Ascending aorta (tissue), 2 donors: ENCODE results near the gene CHTOP. TPM values are rescaled to one million over a fixed set of nuclear protein-coding genes. Genes with fewer than 3 reads are reported as not detected.
A peak's percentile ranks its signal among the peaks of the same experiment; 100 is the strongest.

Experiments used
- DNase-seq, 2 donors: peaks; one replicate each; pipeline ENCODE4 v3.0.0-alpha.2; 2019; ENCODE audit warnings: low spot score in 2 of 2
- H3K27ac ChIP-seq, 2 donors: fragments of 200-600 bp; sonication (generic); one replicate each; pipeline ENCODE4 v1.5.1; 2016 to 2017; ENCODE audit warnings: mild to moderate bottlenecking in 1 of 2
- H3K27me3 ChIP-seq: fragments of 200-600 bp; sonication (generic); one replicate; pipeline ENCODE4 v1.5.1; 2017
- H3K36me3 ChIP-seq, 2 donors: fragments of 200-600 bp; sonication (generic); one replicate each; pipeline ENCODE4 v1.5.1; 2016
- H3K4me1 ChIP-seq, 2 donors: fragments of 200-600 bp; sonication (generic); one replicate each; pipeline ENCODE4 v1.5.1; 2016 to 2017; ENCODE audit warnings: mild to moderate bottlenecking in 1 of 2
- H3K4me3 ChIP-seq, 2 donors: fragments of 200-600 bp; sonication (generic); one replicate each; pipeline ENCODE4 v1.5.1; 2016 to 2017; ENCODE audit warnings: mild to moderate bottlenecking in 1 of 2
- H3K9me3 ChIP-seq, 2 donors: fragments of 200-600 bp; sonication (generic); one replicate each; pipeline ENCODE4 v1.5.1; 2016
- CTCF ChIP-seq, 3 experiments: fragments of 200-600 bp in 2 of 3; fragments of 450-650 bp in 1 of 3; sonication (generic) in 2 of 3; IDR thresholded peaks; one replicate each; pipeline ENCODE4 v1.5.1; 2016 to 2019; ENCODE audit warnings: antibody characterized with exemption in 3 of 3, mild to moderate bottlenecking in 1 of 3, moderate library complexity in 1 of 3
- intact Hi-C: fragments of 100-400 bp; cut with DNase I; formaldehyde crosslinking; loops from one replicate; pipeline ENCODE4 v1.15.1; 2023
- total RNA-seq: library from RNA; depleted of rRNA; stranded (reverse); fragments of >200 nt; gene quantifications from one replicate; pipeline ENCODE4 v1.1.0, GENCODE V29; 2016

CHTOP gene
- total RNA-seq, 1 donor from 2014 or later: 58.9 TPM

GRCh38 chr1:153678519-153679336 is 44.9 kb downstream of the CHTOP start, which contains the start of gene NPR1:
Gene NPR1 (plus strand): TSS chr1:153678688. CDS start chr1:153679109, 421 bp downstream.
- Histone ChIP-seq H3K27ac (peak within 1 kb of the TSS; percentile 88 to 96), H3K27me3 (no peaks in the 10 kb centered on the region), H3K36me3 (peaks cover 20 to 24% of the 10 kb centered on the region in 2 donors), H3K9me3 (no peaks in the 10 kb centered on the region), H3K4me1 (peaks cover 5 to 12% of the 10 kb centered on the region in 2 donors), H3K4me3 (peak within 1 kb of the TSS; percentile 81 to 92)
- intact Hi-C loops: loop anchor here (1.0 to 5.0 kb wide), 2 partner anchors 71 to 309 kb away; partner anchors contain the start of gene RAB13
- TF ChIP-seq CTCF (IDR thresholded peaks at IDR 0.05): no peak
- peak in 1 of 2 donors; percentile 89 for DNase-seq

- no peak for DNase-seq
- peak in 2 of 3 experiments; percentile 13 to 32 for TF ChIP-seq CTCF (IDR thresholded peaks at IDR 0.05)
- no peaks in the 10 kb centered on the region for H3K9me3 ChIP-seq
- H3K27me3 ChIP-seq: no peaks in the 10 kb centered on the region
- H3K4me3 ChIP-seq: peak overlapping the region; percentile 81 to 92
- intact Hi-C loops: loop anchor here (2.0 to 5.0 kb wide), 2 partner anchors 17 to 308 kb away; partner anchors contain the start of gene RAB13
- peak overlapping the region; percentile 88 to 96 for H3K27ac ChIP-seq
- peaks cover 20 to 26% of the 10 kb centered on the region in 2 donors for H3K36me3 ChIP-seq
- peaks cover 5 to 13% of the 10 kb centered on the region in 2 donors for H3K4me1 ChIP-seq
These were observed 45.7 kb downstream of the CHTOP start for GRCh38 chr1:153679337-153680119.

GRCh38 chr1:153680120-153680403 is 46.2 kb downstream of the CHTOP start:
- Histone ChIP-seq H3K27ac (peak overlapping the region; percentile 88 to 96), H3K9me3 (no peaks in the 10 kb centered on the region), H3K36me3 (peaks cover 20 to 31% of the 10 kb centered on the region in 2 donors), H3K4me3 (peak overlapping the region; percentile 81 to 92), H3K4me1 (peaks cover 5 to 17% of the 10 kb centered on the region in 2 donors), H3K27me3 (no peaks in the 10 kb centered on the region)
- DNase-seq: no peak
- intact Hi-C loops: loop anchor here (2.0 kb wide), 1 partner anchor 17 kb away; no protein-coding TSS in a partner anchor
- no peak for TF ChIP-seq CTCF (IDR thresholded peaks at IDR 0.05)

GRCh38 chr1:153682730-153683129 is 48.9 kb downstream of the CHTOP start:
- Histone ChIP-seq H3K4me3 (no peak overlapping the region), H3K27ac (peak overlapping the region; percentile 24 to 96), H3K36me3 (peaks cover 47 to 58% of the 10 kb centered on the region in 2 donors), H3K27me3 (no peaks in the 10 kb centered on the region), H3K9me3 (no peaks in the 10 kb centered on the region), H3K4me1 (peaks cover 5 to 17% of the 10 kb centered on the region in 2 donors)
- no peak for DNase-seq
- TF ChIP-seq CTCF (IDR thresholded peaks at IDR 0.05): no peak
- intact Hi-C loops: no loop called here

GRCh38 chr1:153683854-153684253 is 50.0 kb downstream of the CHTOP start:
- TF ChIP-seq CTCF (IDR thresholded peaks at IDR 0.05): no peak
- Histone ChIP-seq H3K27ac (peak overlapping the region; percentile 48 to 96), H3K27me3 (no peaks in the 10 kb centered on the region), H3K4me1 (peaks cover 5 to 13% of the 10 kb centered on the region in 2 donors), H3K9me3 (no peaks in the 10 kb centered on the region), H3K36me3 (peaks cover 58 to 69% of the 10 kb centered on the region in 2 donors), H3K4me3 (no peak overlapping the region)
- intact Hi-C loops: no loop called here
- DNase-seq: peak in 1 of 2 donors; percentile 82
